Prostate gland (tissue), 2 donors: ENCODE results near the gene LGALS4.

Experiments used
- CTCF ChIP-seq, 4 experiments: fragments of 200-600 bp in 2 of 4; fragments of 450-650 bp in 2 of 4; sonication (generic) in 2 of 4; IDR thresholded peaks; 1 replicate in 3 of 4; 2 replicates in 1 of 4; pipeline ENCODE4 v1.5.1; 2016 to 2019; ENCODE audit warnings: antibody characterized with exemption in 4 of 4, mild to moderate bottlenecking in 2 of 4, moderate library complexity in 2 of 4
- POLR2A ChIP-seq: fragments of 450-650 bp; IDR thresholded peaks from one replicate; pipeline ENCODE4 v1.6.1; 2016; ENCODE audit warnings: antibody characterized with exemption, mild to moderate bottlenecking
- POLR2AphosphoS5 ChIP-seq: sonication (generic); formaldehyde crosslinking; IDR thresholded peaks from one replicate; pipeline ENCODE4 v1.6.1; 2017; ENCODE audit warnings: antibody characterized with exemption

- no peak for TF ChIP-seq CTCF (IDR thresholded peaks at IDR 0.05)
- TF ChIP-seq POLR2A = no peak
- TF ChIP-seq POLR2AphosphoS5 = peak; percentile 22
These were observed 24.4 kb upstream of the LGALS4 start for GRCh38 chr19:38836983-38837626.
